ENCODE measurements around the gene SEMA3G.

SEMA3G gene

DNA sequence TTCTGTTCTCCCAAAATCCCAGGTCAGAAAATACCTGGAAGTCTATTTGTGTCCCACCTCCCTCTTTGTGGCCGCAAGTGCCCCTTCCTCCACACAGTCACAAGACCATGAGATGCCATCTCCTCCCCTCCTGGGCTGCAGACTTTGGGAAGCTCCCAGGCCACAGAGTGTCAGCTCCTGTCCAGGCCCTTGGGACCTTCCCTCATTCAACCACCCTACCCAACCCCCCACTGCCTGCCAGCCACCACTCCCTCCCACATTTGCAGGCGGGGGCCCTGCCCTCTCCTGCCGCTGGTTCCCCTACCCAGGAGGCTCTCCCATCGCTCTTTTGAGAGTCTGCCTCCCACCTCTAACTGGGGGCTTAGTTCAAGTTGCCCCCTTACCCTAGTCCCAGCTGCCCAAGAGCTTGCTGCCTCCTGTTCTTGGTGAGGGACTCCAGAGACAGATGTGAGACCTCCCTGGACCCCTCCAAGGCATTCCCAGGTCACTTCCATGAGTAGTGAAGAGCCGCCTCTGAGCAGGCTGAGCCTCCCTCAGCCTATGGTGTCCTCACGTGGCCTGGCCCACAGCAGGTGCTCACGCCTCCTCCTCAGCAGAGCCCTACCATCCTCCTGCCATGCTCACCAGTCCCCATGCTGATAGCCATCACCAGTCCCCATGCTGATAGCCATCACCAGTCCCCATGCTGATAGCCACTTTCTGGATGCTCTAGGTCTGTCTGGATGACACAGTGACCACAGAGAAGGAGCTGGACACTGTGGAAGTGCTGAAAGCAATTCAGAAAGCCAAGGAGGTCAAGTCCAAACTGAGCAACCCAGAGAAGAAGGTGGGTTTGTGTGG is 34.4 kb upstream of the SEMA3G start:
- DNase-seq: no peak

DNA sequence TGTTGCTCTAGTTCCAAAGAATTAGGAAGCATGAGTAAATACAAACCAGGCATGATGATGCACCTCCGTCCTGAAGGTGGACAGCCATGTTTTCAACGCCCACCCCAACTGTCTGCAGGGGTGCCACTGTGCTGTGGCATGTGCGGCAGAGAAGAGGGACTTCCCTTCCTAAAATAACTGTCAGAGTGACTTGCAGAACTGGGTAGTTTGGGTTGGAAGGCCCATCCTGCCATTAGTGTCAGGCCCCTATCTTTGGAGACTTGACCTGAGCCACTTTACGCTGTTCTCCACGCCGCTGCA is 32.8 kb upstream of the SEMA3G start:
- DNase-seq: no peak

DNA sequence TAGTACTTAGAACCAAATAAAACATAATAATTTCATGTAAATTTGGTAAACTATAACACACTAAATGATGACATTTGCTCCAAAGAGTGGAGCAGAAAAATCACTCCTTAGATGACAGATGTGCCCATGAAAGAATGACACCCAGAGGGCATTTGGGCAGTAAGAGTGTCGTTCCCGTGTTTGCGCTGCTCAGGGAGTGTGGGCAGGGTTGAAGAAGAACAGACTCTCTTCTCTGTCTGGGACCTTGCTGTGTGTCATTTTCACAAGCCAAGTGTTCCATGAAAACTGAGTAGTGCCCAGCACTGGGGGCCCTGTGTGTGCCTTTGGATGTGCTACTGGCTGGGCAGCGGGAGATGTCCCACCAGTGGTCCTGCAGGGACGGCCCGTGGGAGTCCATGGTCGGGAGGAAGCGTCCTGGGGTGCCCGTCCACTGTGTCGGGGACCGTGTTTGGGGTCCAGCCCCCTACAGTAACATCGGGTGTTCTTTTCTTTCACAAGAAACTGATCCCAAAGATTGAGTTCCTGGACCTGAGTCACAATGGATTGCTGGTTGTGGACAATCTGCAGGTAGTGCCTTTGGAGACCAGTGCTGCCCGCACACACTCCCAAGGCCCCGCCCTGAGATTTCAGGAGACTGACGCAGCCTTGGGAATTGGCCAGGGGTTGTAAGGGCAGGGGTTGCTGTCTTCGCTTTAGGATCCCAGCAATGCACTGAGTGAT is 32.3 kb upstream of the SEMA3G start:
- no peak for DNase-seq

DNA sequence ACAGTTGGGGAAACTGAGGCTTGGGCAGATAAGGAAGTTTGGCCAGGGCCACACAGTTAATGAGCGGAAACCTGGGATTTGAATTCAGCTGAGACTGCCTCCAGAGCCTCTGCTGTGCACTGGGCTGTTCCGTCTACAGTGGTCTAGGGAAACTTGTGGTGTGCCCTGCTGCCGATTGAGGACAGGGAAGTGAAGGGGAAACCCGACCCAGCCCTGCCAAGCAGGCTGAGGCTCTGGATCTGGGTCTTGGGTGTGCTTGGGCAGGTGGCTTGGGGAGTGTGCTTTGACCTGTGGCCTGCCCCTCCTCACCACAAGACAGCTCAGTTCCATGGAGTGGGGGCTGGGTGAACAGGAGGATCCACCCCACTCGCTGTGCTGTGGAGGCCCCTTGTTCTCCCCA is 28.1 kb upstream of the SEMA3G start:
- no peak for DNase-seq

DNA sequence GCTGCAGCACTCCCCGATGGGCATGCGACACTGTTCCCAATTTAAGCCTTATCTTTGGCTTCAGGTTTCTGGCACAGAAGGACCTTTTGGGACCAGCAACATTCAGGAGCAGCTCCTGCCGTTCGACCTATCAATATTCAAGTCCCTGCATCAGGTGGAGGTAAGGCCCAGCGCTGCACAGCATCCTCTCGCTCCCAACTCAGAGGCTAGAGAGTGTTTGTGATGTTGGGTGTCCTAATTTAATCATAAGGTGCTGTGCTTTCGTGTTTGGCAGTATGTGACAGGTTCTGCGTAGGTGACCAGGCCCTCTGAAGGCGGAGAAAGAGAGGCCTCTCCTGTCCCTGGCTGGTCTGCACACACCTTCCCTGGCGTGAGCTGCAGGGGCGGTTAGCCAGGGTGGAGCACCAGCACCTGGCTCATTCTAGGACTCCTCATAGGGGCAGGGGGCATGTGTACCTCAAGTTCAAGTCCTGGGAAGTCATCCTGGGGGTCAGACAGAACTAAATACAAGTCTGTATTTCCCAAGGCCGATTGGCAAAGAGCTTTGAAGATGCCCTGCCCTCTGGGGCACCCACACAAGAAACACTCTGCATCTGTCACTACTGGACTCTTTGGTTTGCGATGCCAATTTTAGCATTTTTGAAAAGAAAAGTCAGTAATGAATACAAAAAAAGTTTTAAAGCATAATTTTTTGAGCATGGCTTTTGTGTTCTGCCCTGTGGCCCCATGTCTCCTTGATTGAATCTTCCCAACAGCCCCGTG is 27.5 kb upstream of the SEMA3G start:
- DNase-seq: no peak

DNA sequence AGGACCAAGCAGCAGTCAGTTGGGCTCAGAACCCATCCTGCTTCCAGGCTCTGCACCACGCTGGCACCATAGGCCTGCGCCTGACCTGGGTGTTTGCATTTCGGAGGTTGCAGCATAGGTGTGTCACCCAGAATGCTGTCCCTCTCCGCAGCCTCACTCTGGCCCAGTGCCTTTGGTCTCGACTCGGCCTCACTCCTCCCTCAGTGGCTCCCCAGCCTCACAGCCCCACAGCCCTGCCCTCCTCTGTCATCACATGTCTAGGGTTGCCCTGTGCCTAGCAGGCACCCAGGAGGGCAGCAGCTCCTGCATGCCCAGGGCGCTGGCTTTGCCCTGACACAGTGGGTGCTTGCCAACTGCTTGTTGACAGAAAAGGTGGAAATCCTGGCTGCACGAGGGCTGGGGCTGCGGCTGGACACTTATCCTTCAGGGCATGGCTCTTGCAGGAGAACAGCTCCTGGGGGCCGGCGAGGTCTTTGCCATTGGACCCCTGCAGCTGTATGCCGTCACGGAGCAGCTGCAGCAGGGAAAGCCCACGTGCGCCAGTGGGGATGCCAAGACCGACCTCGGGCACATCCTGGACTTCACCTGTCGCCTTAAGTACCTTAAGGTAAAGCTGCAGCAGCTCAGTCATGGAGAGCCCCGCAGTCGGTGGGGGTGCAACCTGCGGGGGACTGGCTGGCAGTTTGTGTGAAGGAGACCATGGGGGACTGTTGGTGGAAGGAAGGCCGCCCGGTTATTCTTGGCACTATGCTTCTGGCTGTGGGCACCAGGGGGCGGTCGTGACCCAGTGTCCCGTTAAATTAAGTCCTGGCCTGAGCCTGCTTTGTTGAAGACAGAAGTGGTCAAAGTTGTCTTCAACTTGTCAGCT is 26.7 kb upstream of the SEMA3G start:
- DNase-seq: peak; percentile 45

DNA sequence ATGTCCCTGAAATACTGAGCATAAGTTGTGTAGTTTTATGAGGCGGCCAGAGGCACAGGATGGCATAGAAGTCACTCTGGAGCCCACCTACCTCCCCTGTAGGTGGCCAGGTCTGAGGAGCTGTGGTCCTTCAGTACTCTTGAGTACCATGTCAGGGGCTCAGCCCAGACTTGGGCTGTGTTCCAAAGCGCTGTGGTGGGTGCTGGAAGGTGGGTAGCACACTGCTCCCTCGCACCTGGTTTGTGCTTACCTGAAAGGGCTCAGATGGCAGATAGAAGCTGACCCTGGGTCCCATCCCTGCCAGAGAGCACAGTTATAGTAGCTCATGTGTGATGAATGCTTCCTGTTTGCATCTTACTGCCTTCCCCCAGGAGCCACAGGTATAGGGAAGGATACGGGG is 26.0 kb upstream of the SEMA3G start:
- DNase-seq: no peak

DNA sequence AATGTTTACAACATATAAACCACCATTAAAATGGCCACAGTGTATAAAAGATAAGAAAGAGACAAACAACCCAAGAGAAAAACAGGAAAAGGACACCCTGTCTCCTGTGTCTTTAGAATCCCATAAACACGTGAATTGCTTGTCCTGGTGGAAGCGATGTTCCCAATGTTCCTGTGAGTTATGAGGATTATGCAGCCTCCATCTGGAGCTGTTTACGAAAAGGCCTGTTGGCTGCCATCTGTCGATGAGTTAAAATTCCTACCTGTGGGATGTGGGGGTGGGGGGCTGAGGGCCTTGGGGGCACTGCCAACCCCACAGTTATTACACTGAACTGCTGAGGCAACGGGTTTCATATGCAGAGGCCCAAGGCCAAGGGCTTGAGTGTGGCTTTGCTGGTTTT is 24.1 kb upstream of the SEMA3G start:
- DNase-seq: no peak

DNA sequence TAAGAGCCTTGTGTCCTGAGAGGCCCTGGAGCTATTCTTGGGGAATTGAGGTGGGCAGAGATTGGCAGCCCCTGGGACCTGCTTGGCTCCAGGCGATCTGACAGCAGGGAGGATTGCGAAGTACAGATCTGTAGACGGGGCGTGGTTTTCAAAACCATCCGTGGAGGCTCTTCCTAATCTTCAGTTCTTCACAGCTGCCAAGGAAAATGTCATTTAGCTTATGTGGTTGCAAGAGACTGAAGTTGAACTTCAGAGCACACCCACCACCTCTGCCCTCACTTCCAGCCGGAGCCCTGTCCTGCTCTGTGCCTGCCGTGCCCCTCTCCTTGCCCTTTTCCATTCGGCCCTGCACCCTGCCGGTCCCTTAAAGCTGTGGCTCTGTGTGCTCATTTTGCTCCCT is 23.4 kb upstream of the SEMA3G start:
- no peak for DNase-seq

DNA sequence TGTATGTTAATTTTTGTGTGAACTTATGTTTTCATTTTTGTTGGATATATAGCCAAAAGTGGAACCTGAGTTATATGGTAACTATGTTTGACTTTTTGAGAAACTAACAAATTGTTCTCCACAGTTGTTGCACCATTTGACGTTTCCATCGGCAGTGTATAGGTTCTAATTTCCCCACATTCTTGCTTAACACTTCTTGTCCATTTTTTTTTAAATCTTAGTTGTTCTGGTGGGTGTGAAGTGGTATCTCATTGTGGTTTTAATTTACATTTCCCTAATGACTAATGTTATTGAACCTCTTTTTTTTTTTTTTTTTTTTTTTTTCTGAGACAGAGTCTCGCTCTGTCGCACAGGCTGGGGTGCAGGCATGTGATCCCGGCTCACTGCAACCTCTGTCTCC is 18.5 kb upstream of the SEMA3G start:
- no peak for DNase-seq

DNA sequence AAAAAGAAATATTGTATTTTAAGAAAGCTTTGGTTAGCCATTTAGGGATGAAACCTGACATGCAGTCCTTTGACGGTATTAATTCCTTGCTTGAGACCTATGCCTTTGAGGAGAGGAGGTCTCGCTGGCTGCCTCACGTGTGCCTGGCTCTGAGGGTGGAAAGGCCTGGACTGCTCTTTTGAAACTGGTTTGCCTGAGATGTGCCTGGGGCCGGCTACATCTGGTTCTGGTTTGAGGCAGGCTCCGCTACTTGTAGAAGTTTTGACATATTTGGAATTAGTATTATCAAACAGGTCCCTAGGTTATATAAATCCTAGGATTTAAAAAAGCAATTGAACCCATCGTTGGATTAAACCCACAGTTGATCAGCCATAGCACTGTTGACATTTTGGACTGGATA is 17.0 kb upstream of the SEMA3G start:
- DNase-seq: no peak

DNA sequence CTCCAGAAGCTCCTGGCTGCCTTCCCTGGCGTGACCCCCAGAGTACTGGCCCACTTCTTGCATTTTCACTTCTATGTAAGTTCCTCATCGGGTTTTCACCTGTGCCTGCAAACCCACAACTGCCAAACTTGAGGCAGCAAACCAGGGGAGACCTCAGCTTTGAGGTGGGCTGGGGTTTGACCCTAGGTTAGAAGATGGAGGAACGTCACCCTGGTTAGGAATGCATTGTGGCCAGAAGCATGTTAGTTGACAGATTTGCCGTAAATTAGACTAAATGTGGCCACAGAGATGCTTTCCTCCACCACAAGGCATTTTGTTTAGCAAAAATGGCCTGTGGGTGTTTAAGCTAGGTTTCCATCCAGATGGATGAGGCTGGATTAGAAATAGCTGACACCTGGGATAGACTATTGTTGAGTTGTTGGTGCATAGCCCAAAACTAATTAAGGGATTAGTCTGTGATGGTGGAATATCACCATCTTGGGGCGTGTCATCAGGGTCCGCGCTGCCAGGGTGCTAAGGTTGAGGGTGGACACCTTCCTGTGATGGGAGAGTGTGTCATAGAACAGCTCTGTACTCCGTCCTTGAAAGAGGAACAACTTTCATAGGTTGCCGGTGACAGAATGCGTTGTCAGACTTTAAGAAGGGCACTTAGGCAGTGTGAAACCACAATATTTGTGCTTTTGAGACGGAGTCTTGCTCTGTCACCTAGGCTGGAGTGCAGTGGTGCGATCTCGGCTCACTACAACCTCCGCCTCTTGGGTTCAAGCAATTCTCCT is 14.1 kb upstream of the SEMA3G start:
- no peak for DNase-seq

DNA sequence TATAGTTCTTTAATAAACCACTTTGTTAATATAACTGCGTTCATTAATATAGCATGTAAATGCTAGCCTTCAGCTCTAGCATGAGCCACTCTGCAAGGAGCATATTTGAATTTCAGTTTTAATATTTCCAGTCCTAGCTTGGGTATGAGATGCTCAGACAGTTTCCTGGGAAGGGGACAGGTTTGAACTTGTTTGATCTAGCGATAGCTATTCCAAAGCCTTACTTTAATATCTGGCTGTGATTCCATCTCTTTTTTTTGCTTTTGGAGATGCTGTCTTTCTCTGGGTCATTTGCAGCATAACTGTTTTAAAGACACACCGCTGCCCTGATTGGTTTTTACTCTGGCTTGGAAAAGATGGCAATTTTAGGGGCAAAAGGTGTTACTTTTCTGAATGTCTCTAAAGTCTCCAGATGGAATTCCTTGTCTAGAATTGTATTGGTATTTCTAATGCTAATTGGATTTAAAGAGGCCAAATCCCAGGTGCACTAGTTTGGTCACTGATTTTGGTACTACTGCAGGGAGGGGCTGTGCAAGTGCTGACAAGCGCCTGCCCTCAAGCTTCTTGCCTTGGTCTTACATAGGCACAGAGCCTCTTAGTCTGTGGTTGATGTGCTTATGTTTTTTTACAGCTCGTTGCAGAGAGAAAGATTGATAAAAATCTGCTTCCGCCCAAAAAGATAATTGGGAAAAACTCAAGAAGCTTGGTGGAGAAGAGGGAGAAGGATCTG is 13.3 kb upstream of the SEMA3G start:
- no peak for DNase-seq

DNA sequence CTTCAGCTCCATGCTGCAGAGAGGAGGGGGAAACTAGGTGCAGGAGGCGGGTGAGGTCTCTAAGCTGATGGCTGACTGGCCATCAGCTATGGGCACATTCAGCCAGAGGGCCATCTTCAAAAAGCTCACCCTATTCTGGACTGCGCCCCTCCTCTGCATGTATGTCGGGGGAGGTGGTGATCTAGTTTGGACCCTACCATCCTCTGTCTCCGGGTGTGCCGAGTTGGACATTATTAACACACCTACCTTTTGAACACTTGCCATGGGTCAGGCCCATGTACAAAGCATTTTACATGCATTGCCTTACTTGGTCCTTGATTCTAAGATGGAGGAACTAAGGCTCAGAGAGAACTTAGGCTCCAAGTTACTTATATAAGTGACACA is 11.9 kb upstream of the SEMA3G start:
- DNase-seq: no peak

DNA sequence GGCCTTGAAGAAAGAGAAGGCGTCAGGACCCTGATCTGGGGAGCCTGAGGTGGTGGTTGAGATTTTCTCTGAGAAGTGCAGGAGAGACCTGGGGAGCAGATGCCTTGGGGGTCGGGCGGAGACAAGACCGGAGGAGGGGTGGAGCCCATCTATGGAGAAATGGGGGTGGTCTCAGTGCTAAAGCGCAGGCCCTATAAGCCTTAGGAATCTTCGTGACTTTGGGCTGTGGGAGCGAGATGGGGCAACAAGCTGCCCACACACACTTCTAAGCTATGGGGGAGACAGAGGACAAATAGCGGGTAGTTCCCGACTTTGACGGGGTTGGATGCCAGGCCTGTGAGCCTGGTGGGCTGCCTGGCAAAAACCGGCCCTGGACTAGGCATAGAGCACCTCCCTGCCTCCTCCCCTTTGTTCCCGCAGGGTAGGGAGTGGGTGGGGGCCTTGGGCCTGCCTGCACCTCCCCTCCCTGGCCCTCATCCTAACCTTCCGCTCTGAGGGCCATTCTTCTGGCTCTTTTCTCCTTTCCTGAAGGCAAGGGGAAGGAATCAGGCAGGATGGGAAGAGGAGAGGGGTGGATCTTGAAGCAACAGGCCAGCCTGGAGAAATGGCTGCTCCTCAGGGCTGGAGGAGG is 11.4 kb upstream of the SEMA3G start:
- peak; percentile 38 for DNase-seq

DNA sequence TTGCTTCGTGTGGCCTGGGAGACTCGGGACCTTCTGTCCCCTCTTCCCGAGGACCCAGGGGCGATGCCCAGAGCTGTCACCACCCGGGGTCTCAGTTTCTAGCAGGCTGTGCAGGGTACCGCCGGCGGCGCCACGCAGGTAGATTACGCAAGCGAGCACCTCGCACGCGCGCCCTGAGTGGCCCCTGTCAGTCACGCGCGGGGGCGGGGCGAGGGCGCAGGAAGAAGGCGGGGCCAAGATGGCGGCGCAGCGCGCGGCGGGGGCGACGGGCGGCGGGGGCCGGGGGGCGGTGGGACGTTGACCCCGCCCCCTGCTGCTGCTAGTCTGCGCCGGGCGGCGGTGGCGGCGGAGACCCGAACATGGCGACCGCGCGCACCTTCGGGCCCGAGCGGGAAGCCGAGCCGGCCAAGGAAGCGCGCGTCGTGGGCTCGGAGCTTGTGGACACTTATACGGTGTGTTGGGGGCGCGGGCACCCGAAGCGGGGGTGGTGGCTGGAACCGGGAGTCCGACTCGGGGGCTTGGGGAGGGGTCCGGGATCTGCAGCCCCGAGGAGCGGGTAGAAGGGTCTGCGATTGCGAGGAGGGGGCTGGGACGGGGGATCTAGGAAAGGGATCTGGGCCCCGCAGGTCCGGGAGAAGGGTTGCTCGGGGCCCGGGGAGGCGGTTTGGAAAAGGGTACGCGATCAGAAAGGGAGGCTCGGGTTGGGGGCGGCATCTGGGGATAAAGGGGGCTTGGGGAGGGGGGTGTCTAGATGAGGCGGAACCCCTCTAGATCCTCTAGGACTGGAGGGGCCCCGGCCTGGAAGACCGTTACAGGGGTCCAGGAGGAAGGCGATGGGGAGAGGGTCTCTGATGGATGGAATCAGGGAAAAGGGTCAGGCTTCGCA is 10.6 kb upstream of the SEMA3G start, which contains the start of gene NISCH:
Gene NISCH, plus strand, starts transcription at position 322 of the 886 bp plus-strand sequence. Its CDS starts 38 bp downstream, at position 360.
- DNase-seq: peak; percentile 77

DNA sequence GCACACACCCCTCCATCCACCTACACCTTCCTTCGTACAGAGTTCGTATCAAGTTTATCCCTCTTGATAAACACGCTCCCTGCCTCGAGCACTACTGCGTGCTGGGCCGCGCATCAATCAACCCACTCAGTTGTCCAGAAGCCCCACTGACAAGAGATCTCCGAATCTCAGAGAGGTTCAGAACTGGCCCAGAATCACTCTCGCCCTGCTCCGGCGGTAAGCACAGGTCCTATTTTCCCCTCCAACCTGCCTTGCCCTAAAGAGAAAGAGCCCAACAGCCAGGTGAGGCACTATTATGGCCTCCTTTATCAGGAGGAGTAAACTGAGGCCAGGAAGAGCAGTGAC is 10.0 kb upstream of the SEMA3G start:
- DNase-seq: no peak

DNA sequence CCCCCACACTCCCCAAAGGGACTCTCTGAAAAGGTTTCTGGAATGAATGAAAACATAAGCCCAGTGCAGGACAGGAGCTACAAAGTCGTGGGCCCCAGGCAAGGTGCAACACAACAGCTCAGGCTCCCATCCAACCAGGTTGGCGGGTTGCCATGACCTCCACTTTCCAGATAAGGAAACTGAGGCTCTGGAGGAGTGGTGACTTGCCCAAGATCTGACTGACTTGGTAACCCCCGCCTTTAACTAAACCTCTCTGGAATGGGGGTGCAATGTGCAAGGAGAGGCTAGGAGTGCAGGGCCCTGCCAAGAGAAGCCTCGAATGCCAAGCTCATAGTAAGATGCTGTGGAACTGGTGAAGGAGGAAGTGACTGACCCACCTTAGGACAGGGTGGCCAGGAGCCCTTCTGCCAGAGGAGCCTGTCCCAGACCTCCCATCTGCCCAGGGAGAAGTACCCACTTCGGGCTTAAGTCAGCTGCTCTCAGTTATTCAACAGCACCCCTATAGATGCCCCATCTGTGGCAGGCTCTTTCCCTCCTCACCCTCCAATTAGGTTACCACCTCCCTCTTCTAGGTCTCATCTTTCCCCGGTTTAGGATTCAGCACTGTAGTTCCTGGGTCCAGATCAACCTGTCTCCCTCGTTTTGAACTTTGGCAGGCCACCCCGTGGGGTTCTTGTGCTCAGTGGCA is 9.5 kb upstream of the SEMA3G start:
- DNase-seq: no peak
